HG03060 (cell line): ENCODE data around the gene ARHGAP31.
"Not testable (repeated sequence)": the region's sequence is repeated elsewhere in the genome, so short reads cannot be mapped to it uniquely, and the experiment has no call there.

Source experiments
- ATAC-seq: cut with Tn5 transposase; IDR thresholded peaks from one replicate; pipeline ENCODE4 v1.9.1; 2021; ENCODE audit warnings: low read depth, moderate number of reproducible peaks; ENCODE audit not compliant: unreplicated experiment

ARHGAP31 gene

GRCh38 chr3:119294696-119295671, 801 bp downstream of the ARHGAP31 start:
- peak; percentile 10 for ATAC-seq

GRCh38 chr3:119295816-119296726, 1.9 kb downstream of the ARHGAP31 start:
- no peak for ATAC-seq

- ATAC-seq = no peak
These were observed 2.5 kb downstream of the ARHGAP31 start for GRCh38 chr3:119296727-119297122.

- ATAC-seq = no peak
These were observed 3.0 kb downstream of the ARHGAP31 start for GRCh38 chr3:119297169-119297568.

GRCh38 chr3:119298565-119298941, 4.4 kb downstream of the ARHGAP31 start:
- no peak for ATAC-seq

GRCh38 chr3:119300991-119301391, 6.8 kb downstream of the ARHGAP31 start:
- no peak for ATAC-seq

GRCh38 chr3:119301662-119302061, 7.5 kb downstream of the ARHGAP31 start:
- ATAC-seq = no peak

GRCh38 chr3:119302697-119303551, 8.7 kb downstream of the ARHGAP31 start:
- ATAC-seq = peak; percentile 34

- no peak for ATAC-seq
These were observed 10.1 kb downstream of the ARHGAP31 start for GRCh38 chr3:119304201-119304713.

- ATAC-seq = no peak
These were observed 11.1 kb downstream of the ARHGAP31 start for GRCh38 chr3:119305286-119305685.

- ATAC-seq = not testable (repeated sequence)
These were observed 12.2 kb downstream of the ARHGAP31 start for GRCh38 chr3:119306378-119306777.

GRCh38 chr3:119308355-119308754, 14.2 kb downstream of the ARHGAP31 start:
- ATAC-seq = no peak

GRCh38 chr3:119309591-119309990, 15.4 kb downstream of the ARHGAP31 start:
- ATAC-seq = no peak

GRCh38 chr3:119310071-119310470, 15.9 kb downstream of the ARHGAP31 start:
- no peak for ATAC-seq

- no peak for ATAC-seq
These were observed 17.1 kb downstream of the ARHGAP31 start for GRCh38 chr3:119311081-119311925.

- ATAC-seq = no peak
These were observed 19.3 kb downstream of the ARHGAP31 start for GRCh38 chr3:119313461-119313860.

- ATAC-seq = no peak
These were observed 20.6 kb downstream of the ARHGAP31 start for GRCh38 chr3:119314821-119315220.

GRCh38 chr3:119315600-119316312, 21.6 kb downstream of the ARHGAP31 start:
- ATAC-seq = no peak

- ATAC-seq = no peak
These were observed 22.1 kb downstream of the ARHGAP31 start for GRCh38 chr3:119316313-119316670.
